Glomerular endothelial cell (primary cell): ENCODE results near the gene IL5. TPM values are rescaled to one million over a fixed set of nuclear protein-coding genes. Genes with fewer than 3 reads are reported as not detected.
"Not testable (repeated sequence)": the region's sequence is repeated elsewhere in the genome, so short reads cannot be mapped to it uniquely, and the experiment has no call there.

Experiments used
- DNase-seq: peaks from one replicate; pipeline ENCODE4 v3.0.0-alpha.2; 2011; ENCODE audit warnings: low read depth, low spot score; ENCODE audit errors: extremely low read depth
- total RNA-seq: library from RNA; depleted of rRNA; stranded (reverse); fragments of >200 nt; gene quantifications from 2 replicates; pipeline ENCODE4 v1.2.3, GENCODE V29; 2015

Gene IL5
- total RNA-seq, 1 donor from 2014 or later = not detected

DNA sequence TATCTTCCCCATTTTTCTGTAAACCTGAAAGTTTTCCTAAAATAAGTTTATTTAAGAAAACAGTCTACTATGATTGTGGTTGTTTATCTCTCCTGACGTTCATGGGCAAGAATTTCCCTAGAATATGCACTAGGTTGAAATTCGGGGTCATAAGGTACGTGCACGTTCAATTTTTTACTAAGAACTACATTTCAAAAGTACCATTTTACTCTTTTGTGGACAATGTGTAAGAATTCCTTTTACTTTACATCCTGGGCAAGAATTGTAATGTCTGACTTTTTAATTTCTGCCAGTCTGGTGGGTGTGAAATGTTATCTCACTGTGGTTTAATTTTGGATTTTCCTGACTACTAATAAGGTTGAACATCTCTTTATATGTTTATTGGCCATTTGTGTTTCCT lies 12.4 kb downstream of the IL5 start:
- no peak for DNase-seq

GRCh38 chr5:132528866-132529634 lies 14.3 kb downstream of the IL5 start:
- no peak for DNase-seq

DNA sequence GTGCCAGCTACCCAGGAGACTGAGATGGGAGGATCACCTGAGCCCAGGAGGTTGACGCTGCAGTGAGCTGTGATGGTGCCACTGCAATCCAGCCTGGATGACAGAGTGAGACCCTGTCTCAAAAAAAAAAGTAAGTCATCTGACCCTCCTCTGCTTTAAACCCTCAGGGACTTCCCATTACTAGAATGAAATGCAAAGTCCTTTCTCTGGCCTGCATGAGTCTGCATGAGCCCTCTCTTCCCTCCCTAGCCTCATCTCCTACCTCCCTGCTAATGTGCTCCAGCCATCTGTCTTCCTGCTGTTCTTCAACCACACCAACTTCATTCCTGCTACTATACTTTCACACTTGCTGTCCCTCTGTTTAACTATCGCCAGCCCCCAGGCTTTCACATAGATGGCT lies 15.3 kb downstream of the IL5 start:
- DNase-seq = no peak

DNA sequence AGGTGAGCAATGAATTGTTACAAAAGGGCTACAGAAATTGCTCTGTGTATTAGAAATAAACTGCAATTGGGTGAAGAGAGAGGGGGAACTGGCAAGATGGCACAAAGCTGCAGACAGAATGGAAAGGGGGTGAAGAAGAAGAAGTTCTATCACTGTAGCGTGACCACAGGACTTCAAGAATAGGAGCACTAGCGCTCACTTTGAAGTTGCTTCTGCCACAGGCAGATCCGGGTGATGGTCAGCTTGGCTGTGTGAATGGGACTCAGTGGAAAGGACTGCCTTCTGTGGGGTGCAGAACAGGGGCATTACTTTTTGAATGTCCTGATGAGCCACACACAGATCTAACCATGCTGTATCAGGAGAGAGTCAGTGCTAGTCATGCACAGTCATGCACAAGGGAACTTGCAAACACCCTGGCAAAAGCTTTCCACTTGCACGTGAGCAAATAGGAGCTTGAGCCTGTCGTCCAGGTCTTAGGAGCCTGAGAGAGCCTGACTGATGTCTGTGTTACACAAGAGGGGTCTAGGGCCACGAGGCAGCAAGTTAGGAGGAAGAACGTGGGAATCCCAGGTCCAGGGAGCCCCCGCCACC lies 16.3 kb downstream of the IL5 start:
- no peak for DNase-seq

DNA sequence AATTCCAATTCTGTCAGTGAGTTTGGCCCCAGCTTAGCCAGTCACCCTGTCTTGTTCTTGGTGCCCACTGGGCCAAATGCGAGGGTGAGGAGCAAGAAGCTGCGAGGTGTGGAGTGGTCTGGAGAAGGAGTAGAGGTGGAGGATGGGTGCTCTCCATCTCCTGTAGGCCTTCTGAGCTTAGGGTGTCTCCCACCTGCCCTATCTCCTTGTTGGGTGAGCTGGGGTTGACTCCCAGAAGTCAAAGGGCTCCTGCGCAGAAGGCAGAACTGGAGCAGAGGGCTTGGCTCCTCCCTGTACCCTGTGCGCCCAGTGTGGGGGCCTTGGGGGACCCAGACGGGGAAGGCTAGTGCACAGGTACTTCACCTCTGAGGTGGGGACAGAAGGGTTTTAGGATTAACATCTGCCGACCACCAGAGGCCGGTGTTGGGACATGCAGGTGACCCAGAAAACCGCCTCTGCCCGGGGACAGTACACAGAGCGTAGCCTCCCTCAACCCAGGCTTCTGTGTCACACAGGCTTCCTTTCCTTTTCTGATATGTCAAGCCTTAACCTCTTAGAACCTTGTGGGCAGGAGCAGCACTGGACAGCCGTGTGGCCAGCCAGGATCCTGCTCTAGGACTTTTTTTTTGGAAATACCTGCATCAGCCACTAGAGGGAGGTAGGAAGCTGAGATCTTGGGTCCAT lies 16.9 kb downstream of the IL5 start:
- DNase-seq = peak; percentile 29

GRCh38 chr5:132525299-132525724 lies 18.0 kb downstream of the IL5 start:
- no peak for DNase-seq

DNA sequence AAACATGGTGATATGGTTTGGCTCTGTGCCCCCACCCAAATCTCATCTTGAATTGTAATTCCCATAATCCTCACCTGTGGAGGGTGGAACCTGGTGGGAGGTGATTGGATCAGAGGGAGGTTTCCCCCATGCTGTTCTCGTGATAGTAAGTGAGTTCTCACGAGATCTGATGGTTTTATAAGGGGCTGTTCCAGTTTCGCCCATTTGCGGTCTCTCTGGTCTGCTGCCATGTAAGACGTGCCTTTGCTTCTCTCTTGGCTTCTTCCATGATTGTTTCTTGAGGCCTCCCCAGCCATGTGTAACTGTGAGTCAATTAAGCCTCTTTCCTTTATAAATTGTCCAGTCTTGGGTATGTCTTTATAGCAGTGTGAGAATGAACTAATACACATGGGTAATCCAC lies 18.4 kb downstream of the IL5 start:
- not testable (repeated sequence) for DNase-seq

DNA sequence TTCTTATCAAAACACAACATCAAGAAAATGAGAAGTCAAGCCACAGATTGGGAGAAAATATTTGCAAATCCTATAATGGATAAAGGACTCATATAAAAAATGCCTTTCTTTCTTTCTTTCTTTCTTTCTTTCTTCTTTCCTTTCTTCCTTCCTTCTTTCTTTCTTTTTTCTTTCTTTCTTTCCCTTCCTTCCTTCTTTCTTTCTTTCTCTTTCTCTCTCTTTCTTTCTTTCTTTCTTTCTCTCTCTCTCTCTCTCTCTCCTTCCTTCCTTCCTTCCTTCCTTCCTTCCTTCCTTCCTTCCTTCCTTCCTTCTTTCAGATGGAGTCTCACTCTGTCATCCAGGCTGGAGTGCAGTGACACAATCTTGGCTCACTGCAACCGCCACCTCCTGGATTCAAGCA lies 21.3 kb downstream of the IL5 start:
- DNase-seq = not testable (repeated sequence)

DNA sequence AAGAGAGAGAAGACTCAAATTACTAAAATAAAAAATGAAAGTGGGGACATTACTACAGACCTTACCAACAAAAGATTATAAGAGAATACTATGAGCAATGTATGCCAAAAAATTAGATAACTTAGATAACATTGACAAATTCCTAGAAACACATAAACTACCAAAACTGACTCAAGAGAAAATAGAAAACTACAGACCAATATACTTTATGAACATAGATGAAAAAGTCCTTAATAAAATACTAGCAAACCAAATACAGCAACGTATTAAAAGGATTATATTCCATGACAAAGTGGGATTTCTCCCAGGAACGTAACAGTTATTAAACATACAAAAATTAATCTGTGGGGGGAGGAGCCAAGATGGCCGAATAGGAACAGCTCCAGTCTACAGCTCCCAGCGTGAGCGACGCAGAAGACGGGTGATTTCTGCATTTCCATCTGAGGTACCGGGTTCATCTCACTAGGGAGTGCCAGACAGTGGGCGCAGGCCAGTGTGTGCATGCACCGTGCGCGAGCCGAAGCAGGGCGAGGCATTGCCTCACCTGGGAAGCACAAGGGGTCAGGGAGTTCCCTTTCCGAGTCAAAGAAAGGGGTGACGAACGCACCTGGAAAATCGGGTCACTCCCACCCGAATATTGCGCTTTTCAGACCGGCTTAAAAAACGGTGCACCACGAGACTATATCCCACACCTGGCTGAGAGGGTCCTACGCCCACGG lies 29.5 kb downstream of the IL5 start:
- not testable (repeated sequence) for DNase-seq

- DNase-seq = peak; percentile 51
Observed at GRCh38 chr5:132510076-132510475, 33.2 kb downstream of the IL5 start.

GRCh38 chr5:132506094-132506692 lies 37.1 kb downstream of the IL5 start:
- peak; percentile 39 for DNase-seq

DNA sequence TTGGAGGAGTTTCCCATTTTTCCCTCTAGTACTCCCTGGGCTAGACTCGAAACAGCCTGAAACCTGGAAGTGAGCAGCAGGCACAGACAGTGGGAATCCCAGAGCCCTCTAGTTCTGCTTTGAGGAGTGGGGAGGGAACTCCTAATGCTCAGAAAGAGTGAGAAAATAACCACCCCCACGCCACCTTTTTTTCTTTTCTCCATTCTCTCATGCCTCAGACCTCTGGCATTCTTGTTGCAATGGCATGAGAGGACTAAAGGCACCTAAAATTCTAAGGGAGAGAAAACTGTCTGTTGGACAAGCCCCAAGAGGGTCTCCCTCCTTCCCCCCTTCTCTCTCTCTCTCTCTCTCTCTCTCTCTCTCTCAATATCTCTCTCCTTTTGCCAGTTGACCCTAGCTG lies 37.7 kb downstream of the IL5 start:
- DNase-seq = no peak

GRCh38 chr5:132504746-132505145 lies 38.6 kb downstream of the IL5 start:
- no peak for DNase-seq

GRCh38 chr5:132503244-132503643 lies 40.1 kb downstream of the IL5 start:
- no peak for DNase-seq

GRCh38 chr5:132501961-132502931 lies 41.1 kb downstream of the IL5 start:
- no peak for DNase-seq

- DNase-seq = no peak
Observed at GRCh38 chr5:132501629-132501956, 41.7 kb downstream of the IL5 start.

DNA sequence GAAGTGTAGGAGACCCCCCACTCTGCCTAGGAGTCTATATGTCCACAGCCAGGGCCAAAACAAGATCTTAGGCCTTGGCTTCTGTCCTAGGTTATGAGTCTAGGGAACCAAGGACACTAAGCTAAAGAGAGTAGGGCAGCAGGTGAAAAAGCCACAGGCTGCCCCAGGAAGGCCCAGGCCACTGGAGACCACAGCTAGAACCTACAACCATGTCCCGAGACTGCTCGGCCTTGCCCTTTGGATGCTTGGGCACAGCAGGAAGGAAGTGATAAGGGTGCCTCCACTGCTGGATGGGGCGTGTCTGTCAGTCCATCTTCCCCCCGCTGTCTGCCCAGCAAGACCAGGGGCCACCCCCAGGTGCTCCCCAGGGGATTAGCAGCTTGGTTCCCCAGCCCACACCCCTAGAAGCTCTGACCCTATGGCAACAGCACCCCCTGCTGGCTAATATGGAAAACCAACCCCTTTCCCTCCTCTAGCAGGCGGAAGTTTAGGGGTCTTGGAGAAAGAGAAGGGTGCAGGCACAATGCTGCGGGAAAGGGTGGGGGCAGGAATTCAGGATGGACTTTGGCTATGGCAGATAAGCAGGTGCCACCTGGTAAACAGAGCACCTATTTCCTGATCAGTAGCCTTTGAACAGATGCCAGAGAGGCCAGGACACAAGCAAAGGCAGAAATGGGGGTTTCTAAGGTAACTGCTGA lies 42.2 kb downstream of the IL5 start:
- peak; percentile 22 for DNase-seq

- no peak for DNase-seq
Observed at GRCh38 chr5:132500244-132500930, 42.9 kb downstream of the IL5 start.
